ENCODE data around the gene SHTN1. TPM values are rescaled to one million over a fixed set of nuclear protein-coding genes. Genes with fewer than 3 reads are reported as not detected.

SHTN1 gene
- total RNA-seq, 6 experiments from 2014 or later, result 28.5 to 42.9 (median 31.7) TPM

GRCh38 chr10:116915340-116915739 lies 89.6 kb downstream of the SHTN1 start:
- H3K27ac ChIP-seq, result no peak overlapping the region
- peaks cover 0 to 10% (median 0%) of the 10 kb centered on the region in 4 donors for H3K4me1 ChIP-seq
- 51% methylated on average over 2 of the region's 2 CpGs for WGBS (ENCODE audit: insufficient coverage, low coverage, low lambda C conversion rate, missing lambda C conversion rate)
- no peak for DNase-seq
- H3K36me3 ChIP-seq, result peaks cover 0 to 42% (median 3%) of the 10 kb centered on the region in 4 donors
- no peak overlapping the region for H3K4me3 ChIP-seq
- TF ChIP-seq, protein P1, sequence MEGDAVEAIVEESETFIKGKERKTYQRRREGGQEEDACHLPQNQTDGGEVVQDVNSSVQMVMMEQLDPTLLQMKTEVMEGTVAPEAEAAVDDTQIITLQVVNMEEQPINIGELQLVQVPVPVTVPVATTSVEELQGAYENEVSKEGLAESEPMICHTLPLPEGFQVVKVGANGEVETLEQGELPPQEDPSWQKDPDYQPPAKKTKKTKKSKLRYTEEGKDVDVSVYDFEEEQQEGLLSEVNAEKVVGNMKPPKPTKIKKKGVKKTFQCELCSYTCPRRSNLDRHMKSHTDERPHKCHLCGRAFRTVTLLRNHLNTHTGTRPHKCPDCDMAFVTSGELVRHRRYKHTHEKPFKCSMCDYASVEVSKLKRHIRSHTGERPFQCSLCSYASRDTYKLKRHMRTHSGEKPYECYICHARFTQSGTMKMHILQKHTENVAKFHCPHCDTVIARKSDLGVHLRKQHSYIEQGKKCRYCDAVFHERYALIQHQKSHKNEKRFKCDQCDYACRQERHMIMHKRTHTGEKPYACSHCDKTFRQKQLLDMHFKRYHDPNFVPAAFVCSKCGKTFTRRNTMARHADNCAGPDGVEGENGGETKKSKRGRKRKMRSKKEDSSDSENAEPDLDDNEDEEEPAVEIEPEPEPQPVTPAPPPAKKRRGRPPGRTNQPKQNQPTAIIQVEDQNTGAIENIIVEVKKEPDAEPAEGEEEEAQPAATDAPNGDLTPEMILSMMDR (IDR thresholded peaks at IDR 0.05), result no peak
- TF ChIP-seq POLR2A (IDR thresholded peaks at IDR 0.05), result no peak
- intact Hi-C loops (cut with DNase I), result no loop called here
- H3K27me3 ChIP-seq, result no peaks in the 10 kb centered on the region
- no peak for ATAC-seq
- no peaks in the 10 kb centered on the region for H3K9me3 ChIP-seq

- intact Hi-C loops (cut with DNase I), result no loop called here
- Histone ChIP-seq H3K4me3 (no peak overlapping the region), H3K27me3 (no peaks in the 10 kb centered on the region), H3K36me3 (peaks cover 0 to 42% (median 2%) of the 10 kb centered on the region in 4 donors), H3K4me1 (peaks cover 0 to 10% (median 0%) of the 10 kb centered on the region in 4 donors), H3K27ac (no peak overlapping the region), H3K9me3 (no peaks in the 10 kb centered on the region)
- TF ChIP-seq, protein P1 (IDR thresholded peaks at IDR 0.05), result no peak
- no peak for TF ChIP-seq POLR2A (IDR thresholded peaks at IDR 0.05)
- ATAC-seq (no peak), DNase-seq (no peak)
- WGBS (ENCODE audit: insufficient coverage, low coverage, low lambda C conversion rate, missing lambda C conversion rate), result 100% methylated on average over 1 of the region's 1 CpG
Measured at GRCh38 chr10:116913695-116914094, 91.3 kb downstream of the SHTN1 start.

- ATAC-seq, result peak; percentile 92 to 99 (median 97)
- 20% methylated on average over 1 of the region's 1 CpG for WGBS (ENCODE audit: insufficient coverage, low coverage, low lambda C conversion rate, missing lambda C conversion rate)
- no peaks in the 10 kb centered on the region for H3K9me3 ChIP-seq
- no peak overlapping the region for H3K27ac ChIP-seq
- TF ChIP-seq POLR2A (IDR thresholded peaks at IDR 0.05), result no peak
- TF ChIP-seq, protein P1 (IDR thresholded peaks at IDR 0.05), result peak in 1 of 4 donors; percentile 4
- H3K4me1 ChIP-seq, result peaks cover 0 to 10% (median 0%) of the 10 kb centered on the region in 4 donors
- H3K36me3 ChIP-seq, result peaks cover 0 to 35% (median 3%) of the 10 kb centered on the region in 4 donors
- H3K27me3 ChIP-seq, result no peaks in the 10 kb centered on the region
- intact Hi-C loops (cut with DNase I), result no loop called here
- DNase-seq, result peak; percentile 70 to 90 (median 84)
- no peak overlapping the region for H3K4me3 ChIP-seq
Measured at GRCh38 chr10:116912162-116912561, 92.8 kb downstream of the SHTN1 start.

- Histone ChIP-seq H3K4me3 (no peak overlapping the region), H3K4me1 (peaks cover 0 to 10% (median 0%) of the 10 kb centered on the region in 4 donors), H3K9me3 (no peaks in the 10 kb centered on the region), H3K27me3 (no peaks in the 10 kb centered on the region), H3K36me3 (peaks cover 0 to 47% (median 5%) of the 10 kb centered on the region in 4 donors), H3K27ac (no peak overlapping the region)
- intact Hi-C loops (cut with DNase I), result no loop called here
- WGBS (ENCODE audit: insufficient coverage, low coverage, low lambda C conversion rate, missing lambda C conversion rate), result 97% methylated on average over 3 of the region's 3 CpGs
- ATAC-seq (no peak), DNase-seq (no peak)
- no peak for TF ChIP-seq POLR2A (IDR thresholded peaks at IDR 0.05)
- TF ChIP-seq, protein P1 (IDR thresholded peaks at IDR 0.05), result no peak
Measured at GRCh38 chr10:116910910-116911309, 94.1 kb downstream of the SHTN1 start.

Data from right lobe of liver (tissue), 6 donors.